ENCODE results near the gene PELI2.

DNA sequence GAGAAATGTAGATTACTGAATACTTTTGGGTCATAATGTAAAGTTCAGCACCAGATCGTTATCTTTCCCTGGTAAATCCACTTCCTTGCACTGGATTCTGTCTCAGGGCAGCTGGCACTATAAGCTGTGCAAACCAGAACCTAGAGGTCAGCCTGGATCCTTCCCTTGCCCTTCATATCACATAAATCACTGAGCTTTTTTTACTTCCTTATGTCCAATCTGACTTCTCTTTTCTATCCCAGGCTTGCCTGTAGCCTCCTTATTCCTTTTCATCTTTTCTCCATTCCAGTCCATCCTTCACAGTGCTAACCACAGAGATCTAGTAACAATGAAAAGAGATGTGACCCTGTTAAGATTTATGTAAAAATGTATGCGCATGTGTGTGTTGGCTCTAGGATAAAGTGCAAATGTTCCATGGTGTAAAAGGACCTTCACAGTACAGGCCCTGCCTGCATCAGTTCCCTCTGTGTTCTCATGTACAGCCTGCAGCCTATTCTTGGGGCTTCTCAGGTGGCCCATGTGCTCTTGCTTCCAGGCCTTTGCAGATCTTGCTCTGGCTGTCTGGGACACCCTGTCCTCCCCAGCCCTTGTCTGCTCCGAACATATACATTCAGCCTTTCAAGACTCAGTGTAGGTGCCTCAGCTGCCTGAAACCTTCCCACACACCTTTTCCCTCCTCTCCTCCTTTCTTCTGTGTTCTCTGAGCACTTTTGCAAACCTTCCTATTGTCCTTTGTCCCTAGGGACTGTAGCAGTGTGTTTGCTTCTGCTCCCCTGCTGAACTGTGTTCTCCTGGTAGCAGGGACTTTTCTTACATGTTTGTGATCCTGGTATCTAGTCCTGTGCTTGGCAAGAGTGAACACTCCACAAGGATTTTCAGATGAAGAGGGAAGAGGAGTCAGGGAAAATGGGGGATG, 30.0 kb downstream of the PELI2 start:
- TF ChIP-seq, protein P1, sequence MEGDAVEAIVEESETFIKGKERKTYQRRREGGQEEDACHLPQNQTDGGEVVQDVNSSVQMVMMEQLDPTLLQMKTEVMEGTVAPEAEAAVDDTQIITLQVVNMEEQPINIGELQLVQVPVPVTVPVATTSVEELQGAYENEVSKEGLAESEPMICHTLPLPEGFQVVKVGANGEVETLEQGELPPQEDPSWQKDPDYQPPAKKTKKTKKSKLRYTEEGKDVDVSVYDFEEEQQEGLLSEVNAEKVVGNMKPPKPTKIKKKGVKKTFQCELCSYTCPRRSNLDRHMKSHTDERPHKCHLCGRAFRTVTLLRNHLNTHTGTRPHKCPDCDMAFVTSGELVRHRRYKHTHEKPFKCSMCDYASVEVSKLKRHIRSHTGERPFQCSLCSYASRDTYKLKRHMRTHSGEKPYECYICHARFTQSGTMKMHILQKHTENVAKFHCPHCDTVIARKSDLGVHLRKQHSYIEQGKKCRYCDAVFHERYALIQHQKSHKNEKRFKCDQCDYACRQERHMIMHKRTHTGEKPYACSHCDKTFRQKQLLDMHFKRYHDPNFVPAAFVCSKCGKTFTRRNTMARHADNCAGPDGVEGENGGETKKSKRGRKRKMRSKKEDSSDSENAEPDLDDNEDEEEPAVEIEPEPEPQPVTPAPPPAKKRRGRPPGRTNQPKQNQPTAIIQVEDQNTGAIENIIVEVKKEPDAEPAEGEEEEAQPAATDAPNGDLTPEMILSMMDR (IDR thresholded peaks at IDR 0.05): no peak
- TF ChIP-seq EZH2phosphoT487 (IDR thresholded peaks at IDR 0.05) (no peak), EZH2 (IDR thresholded peaks at IDR 0.05) (no peak)

Measured in neural progenitor cell (in vitro differentiated cells).